GM19238 (cell line): Measurements from ENCODE around the gene ADRB1.

Experiments used
- DNase-seq: peaks from one replicate; pipeline ENCODE4 v3.0.0; 2011; ENCODE audit warnings: low spot score; ENCODE audit not compliant: insufficient read length

The ADRB1 gene

GRCh38 chr10:114043532-114044246 is at the start of gene ADRB1:
Gene ADRB1 (plus strand): TSS chr10:114043866. CDS start chr10:114044133, 267 bp downstream.
- DNase-seq, result peak; percentile 55

DNA sequence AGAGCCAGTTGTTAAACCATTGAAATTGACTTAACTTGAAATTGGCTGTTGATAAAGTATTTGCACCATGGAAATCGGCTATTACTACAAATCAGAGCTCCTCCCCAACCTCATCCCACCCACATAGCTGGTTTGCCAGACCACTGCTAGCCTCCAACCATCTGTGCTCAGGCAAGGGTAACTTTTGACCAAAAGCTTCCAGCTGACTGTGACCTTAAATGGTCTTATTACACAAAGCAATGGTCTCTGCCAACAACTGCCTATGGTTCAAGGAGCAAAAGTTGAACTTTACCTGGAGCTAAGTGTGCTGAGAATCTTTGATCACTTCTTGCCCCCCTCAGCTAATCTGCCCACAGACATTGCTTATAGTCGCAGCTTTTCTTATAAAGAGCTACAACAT is 48.5 kb upstream of the ADRB1 start:
- DNase-seq, result no peak

DNA sequence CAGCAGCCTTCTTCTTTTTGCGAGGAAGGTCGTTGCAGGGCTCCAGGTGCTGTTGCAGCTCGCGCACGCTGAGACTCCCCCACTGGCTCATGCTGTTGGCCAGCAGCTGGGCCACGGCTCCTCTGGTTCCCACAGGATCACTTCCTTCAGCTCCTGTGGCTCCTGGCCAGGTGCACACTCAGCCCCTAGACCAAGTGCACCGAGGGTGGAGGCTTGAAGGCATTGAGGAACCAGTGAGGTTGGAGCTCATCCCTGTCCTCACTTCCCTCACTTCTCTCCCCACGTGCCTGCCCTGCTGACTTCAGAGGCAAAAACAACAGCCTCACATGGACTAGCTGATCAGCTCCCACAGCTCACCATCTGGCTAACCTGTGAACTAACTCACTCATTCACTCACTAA is 46.2 kb upstream of the ADRB1 start:
- no peak for DNase-seq

DNA sequence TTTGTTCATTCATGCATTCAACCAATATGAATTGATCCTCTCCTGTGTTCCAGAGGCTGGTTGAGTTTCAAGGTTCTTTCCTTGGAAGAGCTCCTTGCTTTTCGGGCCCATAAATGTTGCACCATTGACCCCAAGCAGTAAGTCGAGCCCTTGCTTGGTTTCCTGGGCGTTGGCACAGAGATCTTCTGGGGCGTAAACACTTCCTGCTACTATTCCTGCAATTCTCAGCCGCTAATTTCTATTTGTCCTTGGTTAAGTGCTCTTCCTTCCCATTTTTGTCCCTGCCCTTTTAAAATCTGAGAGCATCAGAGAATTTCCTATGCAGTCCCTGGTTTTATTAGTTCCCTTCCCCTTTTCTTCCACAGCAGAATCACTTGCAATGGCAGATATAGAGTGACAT is 44.1 kb upstream of the ADRB1 start:
- DNase-seq, result no peak

DNA sequence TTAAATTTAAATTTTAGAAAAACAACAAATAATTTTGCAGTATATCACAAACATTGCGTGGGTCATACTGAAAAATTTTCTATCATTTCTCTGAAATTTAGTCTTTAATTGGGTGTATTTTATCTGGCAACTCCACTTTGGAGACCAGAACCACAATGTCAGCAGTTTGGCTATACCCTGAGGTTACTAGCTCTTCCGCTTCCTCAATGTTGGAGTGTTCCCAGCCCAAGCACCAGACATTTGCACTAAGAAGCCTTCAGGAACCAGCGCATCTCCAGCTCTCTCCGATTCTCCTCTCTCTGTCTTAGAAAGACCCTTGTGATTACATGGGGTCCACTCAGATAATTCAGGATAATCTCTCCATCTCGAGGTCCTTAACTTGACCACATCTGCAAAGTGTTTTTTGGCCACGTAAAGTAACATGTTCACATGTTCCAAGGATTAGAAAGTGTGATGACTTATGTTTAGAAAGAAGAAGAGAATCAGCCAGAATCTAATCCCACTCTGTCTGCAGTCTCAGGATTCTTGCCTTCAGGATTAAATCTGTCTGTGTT is 43.1 kb upstream of the ADRB1 start:
- DNase-seq, result no peak

DNA sequence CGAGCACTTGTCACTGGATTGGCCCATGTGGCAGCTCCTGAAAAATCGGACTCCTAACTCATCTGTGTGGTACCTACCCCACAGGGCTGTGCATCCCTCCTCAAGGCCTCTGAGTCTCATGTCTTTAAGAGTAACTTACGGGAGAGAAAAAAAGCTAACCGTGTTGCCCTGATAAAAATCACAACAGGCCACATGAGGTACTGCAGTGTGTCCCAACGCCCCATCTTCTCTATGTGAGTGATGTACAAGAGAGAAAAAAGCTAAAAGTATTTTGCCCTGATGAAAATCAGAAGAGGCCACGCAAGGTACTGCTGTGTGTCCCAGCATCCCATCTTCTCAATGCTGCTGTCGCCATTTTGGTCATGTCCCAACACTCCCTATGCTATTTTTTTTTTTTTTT is 41.2 kb upstream of the ADRB1 start:
- DNase-seq, result no peak

- DNase-seq, result no peak
Observed at GRCh38 chr10:114003161-114003941, 40.3 kb upstream of the ADRB1 start.

- no peak for DNase-seq
Observed at GRCh38 chr10:114009281-114009996, 34.2 kb upstream of the ADRB1 start.

- DNase-seq, result no peak
Observed at GRCh38 chr10:114010316-114010715, 33.4 kb upstream of the ADRB1 start.

DNA sequence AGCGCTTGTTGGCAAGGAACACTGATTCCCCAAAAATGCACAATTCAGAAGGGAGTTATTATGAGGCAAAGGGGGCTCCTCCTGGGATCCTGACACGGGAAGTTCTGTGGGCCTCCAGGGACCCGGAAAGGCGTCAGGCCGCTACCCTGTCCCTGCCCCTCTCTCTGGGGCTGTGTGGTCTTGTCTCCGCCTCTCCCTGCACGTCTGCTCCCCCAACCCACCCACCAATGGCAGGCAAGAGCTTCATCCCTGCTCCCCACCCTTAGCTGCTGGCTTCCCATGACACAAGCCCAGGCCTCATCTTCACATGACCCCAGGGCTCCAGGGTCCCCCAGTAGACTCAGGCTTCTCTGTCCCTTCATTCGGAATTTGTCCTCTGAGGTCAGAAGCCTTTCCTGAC is 31.0 kb upstream of the ADRB1 start:
- DNase-seq, result no peak

GRCh38 chr10:114015708-114016107 is 28.0 kb upstream of the ADRB1 start:
- no peak for DNase-seq

- DNase-seq, result no peak
Observed at GRCh38 chr10:114017271-114017670, 26.4 kb upstream of the ADRB1 start.

- no peak for DNase-seq
Observed at GRCh38 chr10:114017873-114018272, 25.8 kb upstream of the ADRB1 start.

GRCh38 chr10:114019226-114019625 is 24.4 kb upstream of the ADRB1 start:
- DNase-seq, result no peak

- no peak for DNase-seq
Observed at GRCh38 chr10:114021154-114021553, 22.5 kb upstream of the ADRB1 start.

DNA sequence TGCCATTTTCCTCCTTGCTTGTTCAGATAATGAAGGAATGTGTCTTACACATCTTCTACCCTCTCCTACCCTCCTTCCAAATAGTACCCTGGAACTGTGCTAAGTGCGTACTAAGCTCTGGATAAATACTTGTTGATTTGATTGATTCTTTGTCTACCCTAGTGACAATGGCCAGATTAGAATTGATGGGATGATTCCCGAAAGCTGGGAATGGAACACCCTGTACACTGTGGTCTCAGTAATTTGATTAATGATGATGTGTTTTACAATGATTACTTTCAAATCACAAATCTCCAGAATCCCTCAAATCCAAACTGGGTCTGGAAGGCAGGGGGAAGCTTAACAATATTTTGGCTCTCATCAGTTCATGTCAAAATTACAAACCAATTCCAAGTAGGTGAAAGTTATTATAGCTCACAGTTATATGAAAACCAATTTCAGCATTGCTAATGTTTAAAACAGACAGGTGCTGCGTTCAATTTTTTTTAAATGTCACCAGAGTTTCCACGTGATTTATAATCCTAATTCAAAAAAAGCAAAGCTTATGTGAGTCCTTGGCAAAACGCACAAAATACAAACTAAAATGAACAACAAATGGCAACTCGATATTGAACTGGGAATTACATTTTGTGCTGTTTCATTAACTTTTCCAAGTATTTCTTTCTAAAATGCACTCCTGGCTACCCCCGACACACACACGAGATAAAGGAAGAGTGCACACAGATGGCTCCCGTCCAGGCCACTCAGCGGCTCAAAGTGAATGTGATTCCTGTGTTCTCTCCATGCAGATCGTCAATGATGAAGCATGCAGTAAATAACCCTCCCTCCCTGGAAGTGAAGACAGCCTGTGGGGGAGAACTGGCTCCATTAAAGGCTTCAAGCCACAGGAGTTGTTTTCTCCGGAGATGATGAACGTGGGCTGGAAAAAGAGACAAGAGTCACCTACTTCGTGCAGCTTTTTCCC is 21.7 kb upstream of the ADRB1 start:
- no peak for DNase-seq

DNA sequence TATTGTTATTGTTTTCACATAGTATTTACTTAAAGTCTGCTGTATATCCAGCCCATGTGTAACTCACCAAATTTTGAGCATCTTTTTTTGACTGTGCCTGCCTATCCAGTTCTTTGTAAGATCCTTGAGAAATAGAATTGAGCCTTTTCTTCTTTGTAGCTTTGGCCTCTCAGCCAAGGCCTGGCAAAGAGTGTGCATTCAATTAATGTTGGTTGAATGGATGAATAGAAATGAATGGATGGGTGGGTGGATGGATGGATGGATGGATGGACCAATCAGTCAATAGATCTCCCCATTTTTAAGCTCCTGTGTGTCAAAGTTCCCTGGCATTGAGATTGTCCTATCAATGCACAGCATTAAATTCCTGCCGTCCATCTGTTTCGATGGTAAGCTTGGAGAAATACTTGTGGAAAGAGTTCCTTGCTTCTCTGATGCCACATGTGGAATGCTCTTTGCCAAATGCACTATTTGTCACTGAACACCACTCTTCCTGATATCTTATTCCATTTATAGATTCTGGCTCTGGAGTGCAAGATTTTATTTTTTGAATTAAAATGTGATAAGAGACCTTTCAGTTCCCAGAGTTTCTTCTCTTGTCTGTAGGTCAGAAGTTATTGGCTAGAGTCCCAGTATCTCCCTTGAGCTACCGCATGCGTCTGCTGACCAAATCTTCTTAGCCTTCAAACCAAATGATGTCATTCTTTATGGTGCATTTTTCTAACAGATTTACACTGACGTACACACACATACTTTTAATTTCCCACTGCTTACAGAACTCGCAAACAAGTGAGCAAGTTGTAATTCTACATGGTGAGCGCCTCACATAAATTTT is 20.7 kb upstream of the ADRB1 start:
- no peak for DNase-seq

DNA sequence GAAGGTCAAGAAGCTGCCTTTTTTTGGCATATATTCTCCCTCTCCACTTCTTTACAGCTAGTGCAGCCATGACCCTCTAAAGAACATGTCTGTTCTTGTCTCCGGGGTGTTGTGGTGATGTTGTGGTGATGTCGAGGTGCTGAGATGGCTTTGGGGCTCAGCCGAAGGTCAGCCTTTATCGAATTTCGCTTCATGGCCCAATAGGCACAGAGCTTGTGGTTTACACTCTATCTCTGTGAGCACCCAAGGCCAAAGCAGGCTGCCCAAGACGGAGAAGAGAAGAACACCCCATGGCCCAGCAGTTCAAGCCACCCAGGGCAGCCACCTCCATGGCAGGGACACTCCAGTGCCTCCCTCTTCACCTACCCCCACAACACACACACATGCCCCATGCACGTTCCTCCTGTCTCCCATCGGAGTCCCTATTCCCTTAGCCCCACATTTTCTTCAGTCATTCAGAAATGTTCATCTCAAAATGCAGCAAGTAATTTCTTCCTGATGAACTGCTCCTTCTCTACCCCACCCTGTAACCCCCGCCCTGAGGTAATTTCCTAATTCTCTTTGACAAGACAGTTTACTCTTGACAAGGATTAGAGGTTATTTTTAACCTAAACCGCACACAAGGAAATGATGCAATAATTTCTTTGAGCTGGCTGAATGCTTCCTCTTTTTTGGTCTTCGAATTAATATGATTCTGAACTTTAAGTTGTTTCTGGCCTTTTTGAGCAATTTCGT is 18.6 kb upstream of the ADRB1 start:
- DNase-seq, result peak; percentile 28

DNA sequence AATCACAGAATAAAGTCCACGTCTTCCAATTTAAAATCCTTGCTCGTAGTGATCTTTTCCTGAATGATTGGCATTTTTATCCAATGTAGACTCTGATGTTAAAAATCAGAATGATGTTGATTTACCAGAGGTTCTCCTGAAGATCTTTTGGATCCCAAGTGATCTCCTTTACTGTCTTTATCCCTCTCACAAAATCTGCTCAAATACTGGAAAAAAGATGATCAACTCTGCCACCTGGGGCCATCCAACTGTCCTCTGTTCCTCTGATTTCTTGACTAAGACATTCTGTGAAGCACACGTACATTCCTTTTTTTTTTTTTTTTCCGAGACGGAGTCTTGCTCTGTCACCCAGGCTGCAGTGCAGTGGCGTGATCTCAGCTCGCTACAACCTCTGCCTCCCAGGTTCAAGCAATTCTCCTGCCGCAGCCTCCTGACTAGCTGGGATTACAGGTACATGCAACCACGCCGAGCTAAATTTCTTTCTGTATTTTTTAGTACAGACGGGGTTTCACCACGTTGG is 18.0 kb upstream of the ADRB1 start:
- no peak for DNase-seq
